Measurements from ENCODE around the gene RPA1.
"Not testable (repeated sequence)": the region's sequence is repeated elsewhere in the genome, so short reads cannot be mapped to it uniquely, and the experiment has no call there.

The RPA1 gene

DNA sequence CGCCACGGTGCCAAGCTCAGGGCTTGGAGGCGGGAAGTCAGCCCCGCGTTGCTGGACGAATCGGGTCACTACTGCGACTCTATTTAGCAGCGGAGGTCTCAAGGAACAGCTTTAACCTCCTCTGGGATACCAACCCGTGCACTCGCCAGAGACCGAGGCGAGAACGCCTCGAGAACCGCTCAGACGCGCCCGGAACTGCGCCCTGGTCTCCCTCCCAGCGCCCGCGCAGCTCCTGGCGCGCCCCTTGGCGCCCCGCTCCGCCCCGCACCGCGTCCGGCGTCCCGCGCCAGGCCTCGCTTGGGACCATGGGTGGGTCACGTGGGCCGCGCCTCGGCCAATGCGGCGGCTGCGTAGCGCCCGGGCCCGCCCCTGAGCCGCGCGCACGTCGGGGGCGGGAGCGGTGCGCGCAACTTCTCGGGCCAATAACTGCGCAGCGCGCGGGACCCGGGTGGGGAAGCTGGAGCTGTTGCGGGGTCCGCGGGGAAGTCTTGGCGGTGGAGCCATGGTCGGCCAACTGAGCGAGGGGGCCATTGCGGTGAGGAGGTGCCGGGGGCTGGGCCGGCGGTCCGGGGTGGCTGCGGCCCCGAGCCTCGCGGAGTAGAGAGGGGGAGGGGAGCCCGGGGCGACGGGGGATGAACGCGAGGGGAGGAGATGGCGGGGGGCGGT, at the start of gene RPA1, which contains the start of gene SMYD4:
Gene RPA1, plus strand, starts transcription at position 414 of the 666 bp plus-strand sequence. Its CDS starts 89 bp downstream, at position 503.
Gene SMYD4, minus strand, starts transcription at position 311 of the 666 bp plus-strand sequence. CDS start 1,908 bp downstream, outside the sequence.
- DNase-seq (ENCODE audit: low read depth in 3 of 3, low spot score in 1 of 3), result peak; percentile 59 to 76 (median 66)

- DNase-seq (ENCODE audit: low read depth in 3 of 3, low spot score in 1 of 3), result no peak
Measured at GRCh38 chr17:1782171-1782567, 47.6 kb upstream of the RPA1 start.

DNA sequence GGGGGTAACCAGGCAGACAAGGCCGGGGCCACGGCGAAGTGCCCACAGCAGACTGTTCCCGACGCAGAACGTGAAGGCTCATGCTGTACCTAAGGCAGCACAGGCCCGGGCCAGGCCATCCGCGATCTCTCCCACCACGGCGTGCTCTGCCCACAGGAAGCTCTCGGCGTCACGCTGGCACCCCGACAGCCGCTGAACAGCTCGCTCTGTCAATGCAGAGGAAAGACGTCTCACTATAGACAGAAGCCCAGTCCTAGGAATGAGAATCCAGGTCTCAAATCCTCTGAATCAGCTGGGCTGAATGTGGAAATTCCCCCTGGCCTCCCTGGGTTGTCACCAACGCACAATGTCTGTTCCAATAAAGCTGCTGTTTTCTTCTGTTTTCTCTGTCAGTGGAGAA, 46.5 kb upstream of the RPA1 start:
- no peak for DNase-seq (ENCODE audit: low read depth in 3 of 3, low spot score in 1 of 3)

GRCh38 chr17:1783834-1784611, 45.8 kb upstream of the RPA1 start:
- no peak for DNase-seq (ENCODE audit: low read depth in 3 of 3, low spot score in 1 of 3)

GRCh38 chr17:1785930-1786329, 43.9 kb upstream of the RPA1 start:
- DNase-seq (ENCODE audit: low read depth in 3 of 3, low spot score in 1 of 3), result no peak

DNA sequence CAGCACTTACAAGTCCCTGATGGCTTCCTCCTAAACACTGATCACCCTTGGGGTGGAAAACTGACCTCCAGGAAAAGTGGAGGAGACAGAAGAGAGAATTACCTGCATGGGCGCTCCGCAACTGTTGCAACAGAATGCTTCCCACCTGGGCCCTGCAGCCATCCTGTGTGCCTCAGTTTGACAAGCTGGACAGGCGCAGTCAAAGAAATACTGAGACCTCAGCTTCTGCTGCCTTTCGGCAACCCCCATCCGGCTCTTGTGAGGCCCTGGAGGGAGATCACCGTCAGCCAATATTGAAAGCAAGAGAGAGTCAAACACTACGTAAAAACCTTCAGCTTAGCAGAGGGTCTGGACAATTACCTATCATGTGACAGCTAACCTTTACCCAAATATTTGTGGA, 43.1 kb upstream of the RPA1 start:
- DNase-seq (ENCODE audit: low read depth in 3 of 3, low spot score in 1 of 3), result no peak

DNA sequence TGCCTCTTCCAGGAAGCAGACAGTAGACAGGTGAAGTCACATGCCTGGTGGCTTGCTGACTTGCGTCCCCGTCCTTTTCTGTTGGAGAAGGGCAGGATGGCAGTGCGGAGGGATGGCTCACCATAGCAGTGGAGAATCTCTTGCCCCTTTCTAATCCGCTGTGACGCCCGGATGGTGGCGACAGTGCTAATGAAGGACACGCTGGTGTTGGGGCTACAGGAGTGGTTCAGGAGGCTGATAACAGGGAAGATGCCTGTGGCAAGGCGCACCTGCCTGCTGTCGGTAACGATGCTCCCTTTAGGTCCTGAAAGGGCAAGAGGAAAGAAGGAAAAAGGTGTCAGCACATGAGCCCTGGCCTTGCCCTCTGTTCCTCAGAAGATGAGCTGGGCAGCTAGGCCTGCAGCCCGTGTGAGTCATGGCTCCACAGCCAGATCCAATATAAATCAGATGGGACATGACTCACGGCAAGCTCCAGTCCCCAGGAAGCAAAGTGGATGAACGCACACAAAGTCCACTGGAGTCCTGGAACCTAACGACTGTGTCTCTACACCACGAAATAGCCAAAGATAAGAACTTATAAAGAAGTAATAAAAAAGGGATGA, 42.4 kb upstream of the RPA1 start:
- DNase-seq (ENCODE audit: low read depth in 3 of 3, low spot score in 1 of 3), result no peak

GRCh38 chr17:1789936-1790335, 39.9 kb upstream of the RPA1 start:
- DNase-seq (ENCODE audit: low read depth in 3 of 3, low spot score in 1 of 3), result no peak

DNA sequence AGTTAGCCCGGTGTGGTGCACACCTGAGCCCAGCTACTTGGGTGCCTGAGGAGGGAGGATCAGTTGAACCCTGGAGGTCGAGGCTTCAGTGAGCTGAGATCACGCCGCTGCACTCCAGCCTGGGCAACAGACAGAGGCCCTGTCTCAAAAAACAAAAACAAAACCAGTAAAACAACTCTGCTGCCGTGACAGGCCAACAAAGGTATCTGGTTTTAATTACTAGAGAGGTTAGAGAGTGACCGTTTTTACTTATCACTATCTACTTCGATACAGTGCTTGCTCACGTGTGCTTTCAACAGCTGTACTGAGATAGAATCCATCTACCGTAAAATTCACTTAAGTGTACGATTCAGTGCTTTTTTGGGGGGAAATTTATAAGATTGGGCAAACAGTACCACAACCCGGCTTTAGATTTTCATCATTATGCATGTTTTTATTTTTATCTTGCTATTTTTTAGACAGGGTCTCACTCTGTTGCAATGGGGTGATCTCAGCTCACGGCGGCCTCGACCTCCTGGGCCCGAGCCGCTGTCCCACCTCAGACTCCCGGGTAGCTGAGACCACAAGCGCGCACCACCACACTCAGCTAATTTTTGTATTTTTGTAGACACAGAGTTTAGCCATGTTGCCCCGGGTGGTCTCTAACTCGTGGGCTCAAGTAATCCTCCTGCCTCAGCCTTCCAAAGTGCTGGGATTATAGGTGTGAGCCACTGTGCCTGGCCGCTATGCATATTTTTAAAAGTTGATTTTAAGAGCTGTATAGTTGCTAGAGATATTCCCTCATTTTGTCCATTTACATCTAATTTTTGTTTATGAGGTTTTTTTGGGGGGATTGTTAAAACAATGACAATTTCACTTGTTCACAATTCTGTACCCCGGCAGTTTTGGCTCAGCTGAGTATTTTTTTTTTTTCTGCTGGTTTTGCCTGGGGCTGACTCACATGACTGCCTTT, 37.0 kb upstream of the RPA1 start:
- DNase-seq (ENCODE audit: low read depth in 3 of 3, low spot score in 1 of 3), result no peak

DNA sequence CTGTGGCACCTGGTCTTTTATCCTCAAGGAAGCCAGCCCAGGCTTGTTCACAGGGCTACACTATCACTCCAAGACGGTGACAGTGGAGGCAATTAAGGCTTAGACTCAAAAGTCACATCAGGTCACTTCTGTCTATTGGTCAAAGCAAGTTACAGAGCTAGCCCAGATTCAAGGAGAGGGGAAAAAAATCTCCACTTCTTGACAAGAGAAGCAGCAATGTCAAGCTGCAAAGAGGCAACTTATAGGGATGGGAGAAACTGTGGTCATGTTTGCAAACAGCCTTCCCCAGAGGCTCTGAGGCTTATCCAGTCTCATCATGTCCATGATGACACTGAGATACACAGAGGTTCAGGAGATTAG, 36.4 kb upstream of the RPA1 start:
- no peak for DNase-seq (ENCODE audit: low read depth in 3 of 3, low spot score in 1 of 3)

DNA sequence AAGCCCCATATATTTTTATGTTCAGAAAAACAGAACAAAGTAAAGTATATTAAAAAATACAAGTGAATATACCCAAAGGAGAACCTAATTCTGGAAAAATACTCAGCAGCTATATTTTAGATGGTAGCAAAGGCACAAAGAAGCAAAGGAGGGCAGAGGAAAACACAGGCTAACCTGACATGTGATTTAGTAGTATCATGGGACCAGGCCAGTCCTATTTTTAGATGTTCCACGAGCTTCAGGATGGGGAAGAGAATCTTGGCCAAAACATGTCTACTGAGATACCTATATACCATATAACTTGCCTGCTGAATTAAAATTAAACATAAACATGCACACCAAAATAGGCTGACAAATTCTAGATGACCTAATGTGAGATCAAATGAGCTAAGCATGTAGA, 33.0 kb upstream of the RPA1 start:
- no peak for DNase-seq (ENCODE audit: low read depth in 3 of 3, low spot score in 1 of 3)

- no peak for DNase-seq (ENCODE audit: low read depth in 3 of 3, low spot score in 1 of 3)
Measured at GRCh38 chr17:1797323-1797722, 32.5 kb upstream of the RPA1 start.

- not testable (repeated sequence) for DNase-seq (ENCODE audit: low read depth in 3 of 3, low spot score in 1 of 3)
Measured at GRCh38 chr17:1797846-1798245, 32.0 kb upstream of the RPA1 start.

GRCh38 chr17:1800240-1800639, 29.6 kb upstream of the RPA1 start:
- no peak for DNase-seq (ENCODE audit: low read depth in 3 of 3, low spot score in 1 of 3)

- no peak for DNase-seq (ENCODE audit: low read depth in 3 of 3, low spot score in 1 of 3)
Measured at GRCh38 chr17:1800712-1801111, 29.1 kb upstream of the RPA1 start.

DNA sequence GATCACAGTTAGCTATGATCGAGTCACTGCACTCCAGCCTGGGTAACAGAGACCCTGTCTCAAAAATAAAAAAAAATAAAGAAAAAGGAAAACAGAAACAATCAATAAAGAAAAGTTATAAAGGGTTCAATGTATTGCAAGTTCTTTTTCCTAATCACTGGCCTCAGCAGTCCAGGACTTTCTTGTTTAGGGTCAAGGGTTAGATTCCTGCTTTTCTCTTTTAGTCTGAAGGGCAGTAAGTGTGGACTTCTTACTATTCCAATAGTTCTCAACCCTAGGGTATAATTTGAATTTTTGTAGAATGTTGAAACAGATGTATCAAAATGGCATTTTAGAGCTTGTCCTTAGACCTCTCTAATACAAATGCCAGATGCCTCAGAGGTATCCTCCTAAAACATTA, 27.4 kb upstream of the RPA1 start:
- no peak for DNase-seq (ENCODE audit: low read depth in 3 of 3, low spot score in 1 of 3)

GRCh38 chr17:1803280-1803679, 26.5 kb upstream of the RPA1 start:
- no peak for DNase-seq (ENCODE audit: low read depth in 3 of 3, low spot score in 1 of 3)

DNA sequence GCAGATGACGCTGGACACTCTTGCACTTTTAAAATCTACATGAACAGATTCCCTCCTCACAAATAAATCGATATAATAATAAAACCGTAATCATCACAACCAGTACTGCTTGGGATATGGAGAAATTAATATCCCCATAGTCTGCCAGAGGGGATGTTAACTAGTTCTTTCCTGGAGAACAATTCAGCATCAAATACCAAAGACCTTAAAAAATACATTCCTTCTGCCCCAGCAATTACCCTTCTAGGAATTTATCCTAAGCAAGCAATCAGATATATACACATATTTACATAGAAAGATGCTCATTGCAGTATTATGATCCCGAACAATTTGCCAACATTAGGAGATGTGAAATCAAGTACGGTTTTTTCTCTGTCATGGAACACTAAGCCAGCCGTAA, 21.9 kb upstream of the RPA1 start:
- DNase-seq (ENCODE audit: low read depth in 3 of 3, low spot score in 1 of 3), result no peak

GRCh38 chr17:1808644-1809043, 21.2 kb upstream of the RPA1 start:
- no peak for DNase-seq (ENCODE audit: low read depth in 3 of 3, low spot score in 1 of 3)

DNA sequence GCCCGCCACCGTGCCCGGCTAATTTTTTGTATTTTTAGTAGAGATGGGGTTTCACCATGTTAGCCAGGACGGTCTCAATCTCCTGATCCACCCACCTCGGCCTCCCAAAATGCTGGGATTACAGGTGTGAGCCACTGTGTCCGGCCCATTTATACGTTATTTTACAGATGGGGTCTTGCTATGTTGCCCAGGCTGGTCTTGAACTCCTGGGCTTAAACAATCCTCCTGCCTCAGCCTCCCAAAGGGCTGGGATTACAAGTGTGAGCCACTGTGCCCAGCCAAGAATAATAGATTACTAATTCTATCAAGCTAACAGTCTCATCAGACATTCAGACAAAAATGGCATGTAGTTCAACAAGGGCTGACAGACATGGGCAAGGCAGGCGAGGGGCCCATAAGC, 20.0 kb upstream of the RPA1 start:
- not testable (repeated sequence) for DNase-seq (ENCODE audit: low read depth in 3 of 3, low spot score in 1 of 3)

DNA sequence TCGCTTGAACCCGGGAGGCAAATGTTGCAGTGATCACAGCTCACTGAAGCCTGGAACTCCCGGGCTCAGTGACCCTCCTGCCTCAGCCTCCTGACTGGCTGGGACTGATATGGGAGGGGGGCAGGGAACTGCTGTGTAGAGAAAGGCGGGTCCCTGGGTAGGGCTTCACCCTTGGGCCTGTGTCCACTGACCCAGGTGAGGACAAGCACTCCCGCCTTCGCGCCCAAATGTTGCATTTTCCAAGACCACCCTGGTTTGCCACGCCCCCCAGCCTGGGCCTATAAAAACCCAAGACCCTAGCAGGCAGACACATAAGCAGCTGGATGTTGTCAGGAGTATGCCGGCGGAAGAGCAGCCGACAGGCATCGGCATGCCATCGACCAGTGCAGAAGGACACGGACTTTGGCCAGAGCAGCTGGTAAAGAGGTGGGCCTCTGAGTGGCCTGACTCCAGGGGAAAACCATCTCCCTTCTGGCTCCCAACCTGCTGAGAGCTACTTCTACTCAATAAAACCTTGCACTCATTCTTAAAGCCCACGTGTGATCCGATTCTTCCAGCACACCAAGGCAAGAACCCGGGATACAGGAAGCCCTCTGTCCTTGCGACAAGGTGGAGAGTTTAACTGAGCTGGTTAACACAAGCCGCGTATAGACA, 19.2 kb upstream of the RPA1 start:
- no peak for DNase-seq (ENCODE audit: low read depth in 3 of 3, low spot score in 1 of 3)
